Keratinocyte (primary cell): ENCODE measurements around the gene FKBP5. TPM values are rescaled to one million over a fixed set of nuclear protein-coding genes. Genes with fewer than 3 reads are reported as not detected.

ENCODE experiments used
- DNase-seq: peaks from one replicate; pipeline ENCODE4 v3.0.0-alpha.2; 2011; ENCODE audit warnings: low read depth, missing footprints, low spot score
- FAIRE-seq: peaks from 2 replicates; lab custom pipeline; 2011; peaks lifted over from hg19 to GRCh38; lab: Jason Lieb, UNC
- H2AFZ ChIP-seq: 2 replicates; pipeline ENCODE4 v1.6.0; 2012; ENCODE audit warnings: low read length, control low read depth, inconsistent platforms; ENCODE audit not compliant: control insufficient read depth
- H3K27ac ChIP-seq: 2 replicates; pipeline ENCODE4 v1.5.1; 2011; ENCODE audit warnings: low read length; ENCODE audit not compliant: control insufficient read depth, insufficient read depth
- H3K27me3 ChIP-seq: 3 replicates; pipeline ENCODE4 v1.6.0; 2011; ENCODE audit warnings: low read length; ENCODE audit not compliant: control insufficient read depth, insufficient read depth; ENCODE audit errors: extremely low read depth
- H3K36me3 ChIP-seq, 2 experiments: 2 replicates in 1 of 2; 3 replicates in 1 of 2; pipeline ENCODE4 v1.5.1; 2011; ENCODE audit warnings: low read length in 2 of 2, mild to moderate bottlenecking in 1 of 2; ENCODE audit not compliant: control insufficient read depth in 2 of 2, insufficient read depth in 2 of 2; ENCODE audit errors: extremely low read depth in 1 of 2
- H3K4me1 ChIP-seq: 3 replicates; pipeline ENCODE4 v1.5.1; 2011; ENCODE audit warnings: low read length; ENCODE audit not compliant: control insufficient read depth, insufficient read depth; ENCODE audit errors: extremely low read depth
- H3K4me2 ChIP-seq: 3 replicates; pipeline ENCODE4 v1.6.0; 2011; ENCODE audit warnings: low read depth, low read length; ENCODE audit not compliant: control insufficient read depth, insufficient read depth; ENCODE audit errors: extremely low read depth
- H3K4me3 ChIP-seq, 3 experiments: fragments of 200-600 bp in 1 of 3; sonication (generic) in 1 of 3; 2 replicates in 2 of 3; 3 replicates in 1 of 3; pipeline ENCODE4 v1.5.1; 2011 to 2016; ENCODE audit warnings: low read length in 3 of 3, mild to moderate bottlenecking in 3 of 3, control low read depth in 2 of 3, inconsistent platforms in 1 of 3, low read depth in 1 of 3, mixed read lengths in 1 of 3, mixed run types in 1 of 3, moderate library complexity in 1 of 3; ENCODE audit not compliant: control insufficient read depth in 2 of 3, insufficient read depth in 2 of 3; ENCODE audit errors: extremely low read depth in 1 of 3
- H3K79me2 ChIP-seq: 2 replicates; pipeline ENCODE4 v1.6.0; 2012; ENCODE audit warnings: low read length; ENCODE audit not compliant: control insufficient read depth, insufficient read depth
- H3K9ac ChIP-seq: 3 replicates; pipeline ENCODE4 v1.6.0; 2011; ENCODE audit warnings: low read length; ENCODE audit not compliant: control insufficient read depth, insufficient read depth; ENCODE audit errors: extremely low read depth
- H3K9me1 ChIP-seq: 3 replicates; pipeline ENCODE4 v1.6.0; 2011; ENCODE audit warnings: low read length; ENCODE audit not compliant: control insufficient read depth, insufficient read depth; ENCODE audit errors: extremely low read depth
- H3K9me3 ChIP-seq: 2 replicates; pipeline ENCODE4 v1.5.1; 2012; ENCODE audit warnings: low read depth, low read length; ENCODE audit not compliant: control insufficient read depth
- H4K20me1 ChIP-seq: 3 replicates; pipeline ENCODE4 v1.6.0; 2011; ENCODE audit warnings: low read length; ENCODE audit not compliant: control insufficient read depth, insufficient read depth; ENCODE audit errors: extremely low read depth
- CTCF ChIP-seq, 3 experiments: IDR thresholded peaks in 1 of 3; conservative IDR thresholded peaks in 1 of 3; optimal IDR thresholded peaks in 1 of 3; 2 replicates in 2 of 3; 3 replicates in 1 of 3; pipeline versions ENCODE3 to v1.5.1; 2011; ENCODE audit warnings: low read length in 3 of 3, mild to moderate bottlenecking in 3 of 3, moderate library complexity in 2 of 3, control low read depth in 1 of 3, inconsistent platforms in 1 of 3; ENCODE audit not compliant: insufficient read depth in 2 of 3; ENCODE audit errors: extremely low read depth in 1 of 3
- EZH2 ChIP-seq: IDR thresholded peaks from one replicate; pipeline ENCODE4 v1.6.1; 2012; ENCODE audit warnings: inconsistent platforms, mild to moderate bottlenecking, low read length, moderate library complexity
- dilution Hi-C: fragments of 300-500 bp; cut with MboI; formaldehyde crosslinking; loops from one replicate; pipeline ENCODE4 v1.7.0; 2020; ENCODE audit warnings: low sequenced_read_pairs; ENCODE audit not compliant: extremely low pct_ligation_motif_present
- polyA plus RNA-seq, 5 experiments: library from polyadenylated mRNA; depleted of rRNA in 3 of 5; stranded (reverse) in 3 of 5; stranded (forward) in 1 of 5; unstranded in 1 of 5; fragments of >200 nt; gene quantifications; 1 replicate in 1 of 5; 2 replicates in 3 of 5; 3 replicates in 1 of 5; pipeline versions ENCODE4 v1.2.1 to v1.2.3, GENCODE V29; 2011 to 2012; ENCODE audit warnings: missing spikeins in 2 of 5, low read depth in 1 of 5, low replicate concordance in 1 of 5

Gene FKBP5
- polyA plus RNA-seq, 1 donor (not counting 4 experiments of a cell fraction or from before 2014, with no cell fraction given), result 88.3 TPM

DNA sequence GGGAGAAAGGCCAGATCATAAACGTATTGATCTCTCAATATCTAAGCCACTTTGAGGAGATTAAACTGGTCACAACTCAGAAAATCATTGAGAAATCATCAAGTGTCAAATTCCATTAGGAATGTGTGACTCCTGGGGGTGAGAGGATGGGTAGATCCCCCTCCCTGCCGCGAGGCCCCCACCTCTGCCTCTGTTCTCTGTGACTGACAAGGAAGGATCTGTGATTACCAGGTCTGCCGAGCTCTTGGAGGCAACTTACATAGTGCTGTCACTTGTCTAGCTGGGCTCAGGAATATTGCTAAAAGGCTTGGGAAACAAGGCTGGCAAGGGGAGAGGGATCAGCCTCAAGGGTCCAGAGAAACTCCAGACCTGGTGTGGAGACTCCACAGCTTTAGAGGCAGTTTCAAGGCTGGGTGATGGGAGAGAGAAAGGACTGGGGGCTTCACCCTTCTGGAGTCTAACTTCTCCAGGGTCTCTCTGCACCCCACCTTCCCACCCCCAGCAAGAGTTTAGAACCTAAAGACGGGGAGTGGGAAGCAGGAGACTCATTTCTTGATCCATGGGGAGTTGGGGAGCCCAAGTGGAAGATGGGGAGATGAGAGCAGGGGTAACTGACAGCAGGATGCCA lies 36.5 kb upstream of the FKBP5 start:
- no peaks in the 10 kb centered on the region for H3K36me3 ChIP-seq
- peak overlapping the region; percentile 49 for H2AFZ ChIP-seq
- H3K4me2 ChIP-seq, result peak overlapping the region; percentile 86
- H3K27ac ChIP-seq, result peak overlapping the region; percentile 97
- DNase-seq, result no peak
- FAIRE-seq, result no peak
- peaks cover 52% of the 10 kb centered on the region for H3K4me1 ChIP-seq
- H3K9ac ChIP-seq, result peak overlapping the region; percentile 90
- peak overlapping the region in 1 of 3 experiments; percentile 7 for H3K4me3 ChIP-seq
- H3K27me3 ChIP-seq, result no peaks in the 10 kb centered on the region
- no peaks in the 10 kb centered on the region for H3K9me3 ChIP-seq
- TF ChIP-seq CTCF (optimal IDR thresholded peaks at IDR 0.05 in 1 of 3, IDR thresholded peaks at IDR 0.05 in 1 of 3, conservative IDR thresholded peaks at IDR 0.05 in 1 of 3; ENCODE audit: extremely low read depth in 1 of 3, insufficient read depth in 2 of 3, low read length in 3 of 3) (no peak), EZH2 (no peak)
- H3K9me1 ChIP-seq, result no peaks in the 10 kb centered on the region
- dilution Hi-C loops, result loop anchor here (25.0 kb wide), 1 partner anchor 163 kb away; no protein-coding TSS in a partner anchor
- no peaks in the 10 kb centered on the region for H4K20me1 ChIP-seq
- H3K79me2 ChIP-seq, result no peaks in the 10 kb centered on the region

- H3K36me3 ChIP-seq, result no peaks in the 10 kb centered on the region
- dilution Hi-C loops, result no loop called here
- no peak overlapping the region for H3K27ac ChIP-seq
- H3K4me1 ChIP-seq, result peaks cover 53% of the 10 kb centered on the region
- H3K4me3 ChIP-seq, result no peak overlapping the region
- DNase-seq, result no peak
- H3K9ac ChIP-seq, result no peak overlapping the region
- no peaks in the 10 kb centered on the region for H4K20me1 ChIP-seq
- no peak for TF ChIP-seq EZH2
- no peak for TF ChIP-seq CTCF (optimal IDR thresholded peaks at IDR 0.05 in 1 of 3, IDR thresholded peaks at IDR 0.05 in 1 of 3, conservative IDR thresholded peaks at IDR 0.05 in 1 of 3; ENCODE audit: extremely low read depth in 1 of 3, insufficient read depth in 2 of 3, low read length in 3 of 3)
- H3K4me2 ChIP-seq, result no peak overlapping the region
- no peaks in the 10 kb centered on the region for H3K9me1 ChIP-seq
- FAIRE-seq, result no peak
- no peak overlapping the region for H2AFZ ChIP-seq
- H3K9me3 ChIP-seq, result no peaks in the 10 kb centered on the region
- no peaks in the 10 kb centered on the region for H3K79me2 ChIP-seq
- H3K27me3 ChIP-seq, result no peaks in the 10 kb centered on the region
Measured at GRCh38 chr6:35724471-35724870, 35.8 kb upstream of the FKBP5 start.
